HuH-7.5 (cell line): ENCODE data around the gene CEACAM20.
"Not testable (repeated sequence)": the region's sequence is repeated elsewhere in the genome, so short reads cannot be mapped to it uniquely, and the experiment has no call there.

Source experiments
- DNase-seq: peaks from one replicate; pipeline ENCODE4 v3.0.0; 2011; ENCODE audit warnings: low spot score

Gene CEACAM20

DNA sequence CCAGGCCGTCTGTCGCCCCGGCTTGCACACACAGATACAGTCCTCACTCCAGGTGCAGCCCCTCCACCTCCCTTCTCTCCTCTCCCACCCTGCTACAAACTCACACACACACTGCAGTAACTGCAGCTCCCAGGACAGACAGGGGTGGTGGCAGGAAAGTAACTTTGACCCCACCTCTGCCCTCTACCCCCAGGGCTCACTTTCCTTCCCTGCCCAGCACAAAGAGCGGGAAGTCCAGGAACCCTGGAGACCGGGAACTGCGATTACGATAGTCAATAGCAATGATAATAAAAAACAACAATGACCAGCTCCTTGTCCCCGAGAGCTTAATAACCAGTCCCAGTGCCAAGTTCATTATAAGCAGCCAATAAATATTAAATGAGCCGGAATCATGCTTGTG, at the start of gene CEACAM20:
Gene CEACAM20, minus strand, starts transcription at position 140 of the 400 bp plus-strand sequence. CDS start 166 bp downstream, outside the sequence.
- no peak for DNase-seq

DNA sequence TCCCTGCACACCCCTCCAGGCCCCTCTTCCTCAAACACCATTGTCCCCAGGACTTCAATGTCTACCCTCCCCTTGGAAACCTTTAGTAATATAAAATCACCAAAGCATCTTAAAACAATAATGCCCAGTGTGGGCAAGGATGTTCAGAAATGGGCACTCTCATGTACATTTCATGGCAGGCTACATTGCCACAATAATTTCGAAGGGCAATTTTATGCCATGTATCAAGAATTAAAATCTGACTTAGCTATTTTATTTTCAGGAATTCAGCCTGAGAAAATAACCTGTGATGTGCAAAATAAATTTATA, 48.0 kb upstream of the CEACAM20 start:
- DNase-seq, result no peak

- DNase-seq, result peak; percentile 35
Measured at GRCh38 chr19:44576843-44577565, 47.5 kb upstream of the CEACAM20 start.

DNA sequence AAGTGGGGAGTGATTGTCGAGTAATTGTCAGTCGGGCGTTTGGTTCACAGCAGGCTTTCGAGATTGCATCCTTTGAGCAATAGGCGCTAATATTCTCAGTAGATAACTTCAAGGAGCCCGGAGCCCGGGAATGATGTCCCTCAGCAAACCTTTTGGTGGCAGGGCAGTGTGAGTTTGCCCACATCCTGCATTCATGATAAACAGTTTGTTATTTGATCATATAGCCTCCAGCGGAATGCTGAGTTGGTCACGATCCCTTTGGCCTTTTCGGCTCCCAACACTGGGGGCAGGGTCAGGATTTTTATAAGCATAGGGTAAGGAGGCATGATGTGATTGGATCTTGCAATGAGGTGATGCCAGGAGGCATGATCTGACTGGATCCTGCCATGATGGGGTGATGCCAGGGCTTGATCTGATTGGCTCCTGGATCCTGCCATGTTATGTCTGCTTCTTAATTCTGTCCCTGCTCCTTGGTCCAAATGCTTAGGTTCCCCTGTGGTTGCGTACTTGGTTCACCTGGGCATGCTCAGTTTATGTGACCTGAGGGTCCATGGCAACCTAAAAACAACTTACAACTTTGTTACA, 45.7 kb upstream of the CEACAM20 start:
- DNase-seq, result no peak

DNA sequence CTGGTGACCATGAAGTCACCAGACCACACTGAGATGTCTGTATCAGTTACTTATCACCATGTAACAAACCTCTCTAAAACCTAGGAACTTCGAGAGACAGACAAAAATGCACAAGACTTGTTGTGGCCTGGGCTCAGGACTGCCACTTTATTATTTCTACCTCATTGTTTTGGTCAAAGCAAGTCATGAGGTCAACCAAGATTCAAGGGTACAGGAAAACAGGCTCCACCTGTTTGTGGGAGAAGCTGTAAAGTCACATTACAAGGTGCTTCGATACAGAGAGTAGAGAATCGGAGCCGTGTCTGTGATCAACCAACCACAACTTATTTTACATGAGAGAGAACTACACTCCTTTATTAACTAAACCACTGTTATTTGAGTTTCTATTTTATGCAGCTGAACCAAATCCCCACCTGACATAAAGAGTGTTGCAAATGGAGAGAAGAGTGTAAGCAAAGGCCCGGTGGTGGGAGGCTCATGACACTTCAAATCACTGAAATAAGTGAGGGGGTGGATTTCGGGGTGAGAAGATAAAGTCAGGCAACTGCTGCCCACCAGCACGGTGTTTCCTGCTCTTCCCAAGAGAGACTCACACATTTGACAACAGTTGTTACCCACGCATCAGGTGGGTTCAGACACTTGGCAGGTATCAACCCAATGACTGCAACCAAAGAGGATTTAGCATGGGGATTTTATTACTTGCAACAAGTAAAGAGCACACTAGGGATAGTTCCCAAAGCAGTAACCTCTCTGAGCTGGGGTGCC, 44.9 kb upstream of the CEACAM20 start:
- DNase-seq, result no peak

DNA sequence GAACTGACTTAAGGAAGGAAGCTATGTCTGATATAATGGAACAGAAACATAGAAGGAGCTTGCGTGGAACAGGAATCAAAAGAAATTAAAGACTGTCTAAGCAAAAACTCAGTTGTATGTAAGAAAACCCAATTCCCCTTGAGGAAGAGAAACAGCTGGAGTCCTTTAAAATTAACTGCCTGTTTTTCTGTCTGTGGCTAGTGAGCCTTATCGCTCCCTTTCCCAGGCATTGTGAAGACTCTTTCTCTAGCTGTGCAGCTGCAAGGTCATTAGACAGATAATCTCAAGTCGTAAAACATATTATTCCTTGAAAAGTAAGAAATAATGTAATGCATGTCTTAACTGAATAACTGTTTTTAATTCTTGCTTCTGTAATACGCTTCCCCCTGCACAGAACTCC, 44.2 kb upstream of the CEACAM20 start:
- no peak for DNase-seq

GRCh38 chr19:44573183-44573582, 43.7 kb upstream of the CEACAM20 start:
- no peak for DNase-seq

- no peak for DNase-seq
Measured at GRCh38 chr19:44572581-44572900, 43.1 kb upstream of the CEACAM20 start.

DNA sequence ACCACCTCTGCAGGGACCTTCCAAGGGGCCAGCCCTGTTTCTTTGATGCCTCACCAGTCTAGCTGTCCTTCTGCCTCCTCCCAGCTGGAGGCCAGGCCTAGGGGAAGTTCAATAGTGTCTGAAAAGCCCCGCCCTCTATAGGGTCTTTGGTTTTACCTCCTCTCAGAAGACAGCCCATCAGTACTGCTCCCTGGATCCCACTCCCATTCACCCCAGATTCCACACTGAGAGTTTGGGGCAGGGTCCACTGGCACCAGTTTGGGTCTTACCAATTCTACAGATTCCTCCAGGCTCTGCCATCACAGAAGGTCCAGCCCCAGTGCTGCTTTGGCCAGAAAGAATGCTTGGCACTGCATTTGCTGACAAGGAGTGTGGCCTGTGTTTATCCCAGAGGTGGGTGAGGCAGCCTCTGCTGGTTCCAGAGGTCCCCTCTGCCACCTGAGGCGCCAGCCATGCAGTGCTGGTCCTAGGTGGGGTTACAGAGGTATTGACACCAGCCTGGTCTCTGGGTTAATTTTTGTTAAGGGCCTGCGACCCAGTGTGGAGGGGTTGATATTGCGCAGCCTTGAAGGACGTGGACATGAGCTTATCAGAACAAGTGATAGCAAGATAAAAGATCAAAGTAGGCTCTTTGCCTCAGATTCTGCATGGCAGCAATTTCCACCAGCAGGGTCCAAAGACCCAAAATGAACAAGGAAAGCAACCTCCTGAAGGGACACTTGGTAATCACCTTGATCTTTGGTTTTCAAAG, 42.5 kb upstream of the CEACAM20 start:
- no peak for DNase-seq

- peak; percentile 57 for DNase-seq
Measured at GRCh38 chr19:44570984-44571684, 41.7 kb upstream of the CEACAM20 start.

DNA sequence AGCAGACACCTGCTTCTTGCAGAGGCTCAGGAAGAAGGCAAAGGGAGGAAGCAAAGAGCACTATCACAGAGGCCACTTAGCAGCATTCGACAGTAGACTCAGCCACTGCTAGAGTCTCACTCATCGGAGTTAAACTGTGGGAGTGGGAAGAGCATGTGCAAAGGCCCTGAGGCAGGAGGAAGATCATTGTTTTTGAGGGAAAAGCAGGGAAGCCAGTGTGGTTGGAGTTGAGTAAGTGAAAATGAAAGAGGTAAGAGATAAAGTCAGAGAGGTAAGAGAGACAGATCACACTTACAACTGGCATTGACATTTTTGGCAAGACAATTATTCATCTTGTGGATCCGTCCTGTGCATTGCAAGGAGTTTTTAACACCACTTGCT, 41.1 kb upstream of the CEACAM20 start:
- DNase-seq, result no peak

DNA sequence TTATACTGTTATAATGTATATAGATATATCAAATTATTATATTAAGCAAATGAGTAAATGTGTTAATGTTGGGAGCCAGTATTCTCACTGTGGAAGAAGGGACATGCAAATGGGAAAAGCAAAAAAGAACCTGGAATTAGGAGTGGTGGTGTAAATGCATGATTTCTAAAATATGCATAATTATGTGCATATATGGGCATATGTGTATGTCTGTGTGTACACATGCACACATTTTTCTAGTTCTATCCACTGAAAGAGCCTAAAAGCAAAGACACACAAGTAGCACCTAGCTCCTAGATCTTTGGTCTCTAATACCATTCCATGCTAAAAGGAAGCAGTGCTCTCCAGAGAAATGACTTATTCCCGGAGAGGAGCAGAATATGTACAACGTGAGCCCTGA, 38.3 kb upstream of the CEACAM20 start:
- no peak for DNase-seq

- DNase-seq, result no peak
Measured at GRCh38 chr19:44566984-44567383, 37.5 kb upstream of the CEACAM20 start.

- DNase-seq, result not testable (repeated sequence)
Measured at GRCh38 chr19:44563086-44563655, 33.7 kb upstream of the CEACAM20 start.

DNA sequence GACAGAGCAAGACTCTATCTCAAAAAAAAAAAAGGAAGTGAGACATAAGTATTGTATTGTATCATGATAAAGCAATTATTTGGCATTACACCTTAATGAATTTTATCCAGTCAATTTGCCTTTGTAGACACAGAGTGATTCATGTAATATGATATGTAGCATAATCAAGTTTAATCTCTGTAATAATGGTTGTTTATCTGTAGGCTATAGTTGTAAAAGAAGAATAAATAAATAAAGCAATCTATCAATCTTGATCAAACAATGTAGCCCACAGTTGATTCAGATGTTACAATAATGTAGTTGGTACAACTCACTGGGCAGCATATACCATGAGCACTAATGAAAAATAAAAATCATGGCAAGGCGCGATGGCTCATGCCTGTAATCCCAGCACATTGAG, 28.5 kb upstream of the CEACAM20 start:
- no peak for DNase-seq

DNA sequence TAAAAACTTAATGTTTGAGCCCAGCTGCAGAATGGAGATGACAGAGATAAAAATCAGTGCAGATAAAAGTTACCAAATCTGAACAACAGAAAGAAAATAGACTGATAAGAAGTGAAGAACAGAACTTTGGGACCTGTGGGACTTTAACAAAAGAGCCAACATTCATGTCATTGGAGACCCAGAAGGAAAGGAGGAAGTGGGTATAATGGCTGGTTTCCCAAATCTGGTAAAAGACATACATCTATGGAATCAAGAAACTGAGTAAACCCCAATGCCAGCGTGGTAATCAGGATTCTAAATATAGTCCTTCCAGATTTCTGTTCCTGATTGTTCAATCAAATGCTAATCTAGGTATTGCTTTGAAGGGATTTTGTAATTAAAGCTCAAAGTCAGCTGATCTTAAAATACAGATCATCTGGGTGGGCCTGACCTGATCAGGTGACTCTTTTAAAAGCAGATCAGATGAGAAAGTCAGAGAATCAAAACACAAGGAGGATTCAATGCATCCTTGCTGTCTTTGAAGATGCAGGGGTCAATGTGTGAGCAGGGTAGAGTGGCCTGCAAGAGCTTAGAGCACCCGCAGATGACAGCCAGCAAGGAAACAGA, 25.3 kb upstream of the CEACAM20 start:
- DNase-seq, result no peak

DNA sequence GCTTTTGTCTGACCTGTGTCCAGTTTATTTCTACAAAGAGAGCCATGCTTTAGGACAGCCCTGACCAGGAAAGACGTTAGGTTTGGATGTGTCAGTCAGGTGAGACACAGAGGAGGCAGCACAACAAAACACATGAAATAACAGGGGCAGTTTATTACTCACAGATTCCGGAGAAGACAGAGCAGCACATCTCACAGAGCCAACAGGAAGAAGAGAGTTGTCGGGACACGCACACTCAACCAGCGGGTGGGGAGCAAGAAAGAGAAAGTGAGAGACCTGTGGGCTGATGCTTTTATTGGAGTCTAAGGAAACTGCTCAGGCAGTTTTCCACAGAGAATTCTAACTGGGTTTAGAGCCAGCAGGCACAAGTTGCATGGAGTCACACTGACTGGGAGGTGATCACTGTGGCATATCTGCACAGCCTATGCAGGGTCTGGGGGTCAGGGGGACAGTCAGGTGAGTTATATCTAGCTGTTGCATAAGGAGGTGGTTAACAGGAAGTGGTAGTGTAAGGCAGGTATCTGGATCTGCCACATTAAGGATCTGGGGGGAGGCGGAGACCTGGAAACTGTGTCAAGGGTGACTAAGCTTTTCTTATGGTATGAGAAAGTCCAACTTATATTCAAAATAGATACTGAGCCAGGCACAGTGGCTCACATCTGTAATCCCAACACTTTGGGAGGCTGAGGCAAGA, 24.1 kb upstream of the CEACAM20 start:
- no peak for DNase-seq

- DNase-seq, result peak; percentile 60
Measured at GRCh38 chr19:44552324-44552723, 22.8 kb upstream of the CEACAM20 start.

DNA sequence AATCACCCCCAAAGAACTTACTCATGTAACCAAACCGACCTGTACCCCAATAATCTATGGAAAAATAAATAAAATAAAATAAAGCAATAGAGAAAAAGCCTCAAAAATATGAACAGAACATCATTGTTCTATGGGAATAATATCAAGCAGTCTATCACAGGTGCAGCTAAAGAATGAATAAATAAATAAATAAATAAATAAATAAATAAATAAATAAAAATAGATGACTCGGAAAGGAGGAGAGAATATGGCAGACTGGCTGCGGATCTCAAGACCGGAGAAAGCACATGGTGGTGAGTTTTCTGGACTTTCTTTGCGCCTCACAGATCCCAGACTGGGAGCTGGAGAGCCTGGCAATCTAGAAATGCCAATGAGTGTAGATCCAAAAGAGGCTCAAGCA, 22.4 kb upstream of the CEACAM20 start:
- DNase-seq, result no peak

DNA sequence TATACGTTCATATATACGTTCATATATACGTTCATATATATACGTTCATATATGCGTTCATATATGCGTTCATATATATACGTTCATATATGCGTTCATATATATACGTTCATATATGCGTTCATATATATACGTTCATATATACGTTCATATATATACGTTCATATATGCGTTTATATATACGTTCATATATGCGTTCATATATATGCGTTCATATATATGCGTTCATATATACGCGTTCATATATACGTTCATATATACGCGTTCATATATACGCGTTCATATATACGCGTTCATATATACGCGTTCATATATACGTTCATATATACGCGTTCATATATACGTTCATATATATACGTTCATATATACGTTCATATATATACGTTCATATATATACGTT, 21.5 kb upstream of the CEACAM20 start:
- DNase-seq, result not testable (repeated sequence)

- DNase-seq, result no peak
Measured at GRCh38 chr19:44549507-44549906, 20.0 kb upstream of the CEACAM20 start.
